ENCODE results near the gene XCL2. TPM values are rescaled to one million over a fixed set of nuclear protein-coding genes. Genes with fewer than 3 reads are reported as not detected.

XCL2 gene
- polyA plus RNA-seq, 3 donors = 0.56 to 1.9 TPM; not detected in 1

GRCh38 chr1:168591066-168591465, 47.3 kb upstream of the XCL2 start:
- Mint-ChIP-seq H3K4me1 (no peaks in the 10 kb centered on the region), H3K9me3 (peaks cover 3 to 12% (median 7%) of the 10 kb centered on the region in 7 donors), H3K27me3 (ENCODE audit: low read depth in 3 of 3) (peaks cover 0 to 3% (median 0%) of the 10 kb centered on the region in 3 donors), H3K36me3 (no peaks in the 10 kb centered on the region), H3K27ac (no peak overlapping the region), H3K4me3 (no peak overlapping the region)
- Histone ChIP-seq H3K36me3 (replicated peaks in 1 of 2; ENCODE audit: control insufficient read depth in 1 of 2, insufficient read depth in 2 of 2, low read length in 2 of 2) (no peaks in the 10 kb centered on the region), H3K9ac (ENCODE audit: insufficient read depth, low read length, poor library complexity, severe bottlenecking) (no peak overlapping the region), H2AFZ (ENCODE audit: insufficient read depth, low read depth, low read length, poor library complexity, severe bottlenecking) (no peak overlapping the region), H3K4me1 (ENCODE audit: control insufficient read depth in 1 of 2, insufficient read depth in 2 of 2, low read length in 2 of 2) (no peaks in the 10 kb centered on the region), H3K4me2 (replicated peaks; ENCODE audit: extremely low read depth, low read length, poor library complexity, severe bottlenecking) (no peak overlapping the region), H3K27ac (ENCODE audit: low read depth in 1 of 2, low read length in 2 of 2) (no peak overlapping the region), H3K9me3 (replicated peaks in 1 of 2; ENCODE audit: control insufficient read depth in 1 of 2, insufficient read depth in 1 of 2, low read length in 2 of 2) (peaks cover 3 to 7% of the 10 kb centered on the region in 2 donors), H3K79me2 (ENCODE audit: insufficient read depth, low read length) (no peaks in the 10 kb centered on the region), H3K27me3 (ENCODE audit: control insufficient read depth in 2 of 2, insufficient read depth in 2 of 2, low read length in 2 of 2) (no peaks in the 10 kb centered on the region), H3K4me3 (replicated peaks in 1 of 3; ENCODE audit: low read depth in 2 of 3, low read length in 3 of 3) (no peak overlapping the region), H4K20me1 (ENCODE audit: insufficient read depth, low read length) (no peaks in the 10 kb centered on the region)
- 100% methylated on average over 2 of the region's 5 CpGs for WGBS (ENCODE audit: insufficient coverage)
- intact Hi-C loops (cut with micrococcal nuclease) = no loop called here
- TF ChIP-seq CTCF (IDR thresholded peaks at IDR 0.05) = no peak
- DNase-seq = no peak

- H3K4me1 Mint-ChIP-seq = no peaks in the 10 kb centered on the region
- H2AFZ ChIP-seq (ENCODE audit: insufficient read depth, low read depth, low read length, poor library complexity, severe bottlenecking) = no peak overlapping the region
- H3K9me3 Mint-ChIP-seq = peaks cover 3 to 9% (median 8%) of the 10 kb centered on the region in 7 donors
- no peak overlapping the region for H3K27ac ChIP-seq (ENCODE audit: low read depth in 1 of 2, low read length in 2 of 2)
- peaks cover 3 to 7% of the 10 kb centered on the region in 2 donors for H3K9me3 ChIP-seq (replicated peaks in 1 of 2; ENCODE audit: control insufficient read depth in 1 of 2, insufficient read depth in 1 of 2, low read length in 2 of 2)
- no peak overlapping the region for H3K4me2 ChIP-seq (replicated peaks; ENCODE audit: extremely low read depth, low read length, poor library complexity, severe bottlenecking)
- no peaks in the 10 kb centered on the region for H3K4me1 ChIP-seq (ENCODE audit: control insufficient read depth in 1 of 2, insufficient read depth in 2 of 2, low read length in 2 of 2)
- no peaks in the 10 kb centered on the region for H3K79me2 ChIP-seq (ENCODE audit: insufficient read depth, low read length)
- no peak for DNase-seq
- H3K27me3 ChIP-seq (ENCODE audit: control insufficient read depth in 2 of 2, insufficient read depth in 2 of 2, low read length in 2 of 2) = no peaks in the 10 kb centered on the region
- H3K27me3 Mint-ChIP-seq (ENCODE audit: low read depth in 3 of 3) = peaks cover 2 to 3% (median 2%) of the 10 kb centered on the region in 3 donors
- no peaks in the 10 kb centered on the region for H3K36me3 ChIP-seq (replicated peaks in 1 of 2; ENCODE audit: control insufficient read depth in 1 of 2, insufficient read depth in 2 of 2, low read length in 2 of 2)
- H3K36me3 Mint-ChIP-seq = no peaks in the 10 kb centered on the region
- no peaks in the 10 kb centered on the region for H4K20me1 ChIP-seq (ENCODE audit: insufficient read depth, low read length)
- H3K4me3 Mint-ChIP-seq = no peak overlapping the region
- H3K27ac Mint-ChIP-seq = no peak overlapping the region
- no peak overlapping the region for H3K4me3 ChIP-seq (replicated peaks in 1 of 3; ENCODE audit: low read depth in 2 of 3, low read length in 3 of 3)
- WGBS (ENCODE audit: insufficient coverage) = no CpG with 5 or more reads among the region's 2 CpGs
- H3K9ac ChIP-seq (ENCODE audit: insufficient read depth, low read length, poor library complexity, severe bottlenecking) = no peak overlapping the region
- intact Hi-C loops (cut with micrococcal nuclease) = no loop called here
- no peak for TF ChIP-seq CTCF (IDR thresholded peaks at IDR 0.05)
These were observed 45.4 kb upstream of the XCL2 start for GRCh38 chr1:168589167-168589566.

All from CD14-positive monocyte (primary cell).